HepG2 (cell line): ENCODE results near the gene NMRAL1. TPM values are rescaled to one million over a fixed set of nuclear protein-coding genes. Genes with fewer than 3 reads are reported as not detected.
A peak's percentile ranks its signal among the peaks of the same experiment; 100 is the strongest.

Source experiments
- EED ChIP-seq: sonication (generic); formaldehyde crosslinking; IDR thresholded peaks from 2 replicates; pipeline ENCODE4 v1.5.0; 2020; ENCODE audit warnings: mild to moderate bottlenecking, missing genetic modification reagents
- EZH2 ChIP-seq: conservative IDR thresholded peaks from 2 replicates; pipeline ENCODE4 v1.6.1; 2012; ENCODE audit warnings: mild to moderate bottlenecking, low read depth, low read length, moderate library complexity
- GATAD2A ChIP-seq: IDR thresholded peaks from 2 replicates; pipeline ENCODE4 v1.6.1; 2016
- HDAC2 ChIP-seq: sonication (generic); formaldehyde crosslinking; IDR thresholded peaks from 2 replicates; pipeline ENCODE4 v1.4.0; 2020; ENCODE audit warnings: missing genetic modification reagents
- ISX ChIP-seq: sonication (generic); formaldehyde crosslinking; conservative IDR thresholded peaks from 2 replicates; pipeline ENCODE4 v1.5.0; 2020; ENCODE audit warnings: missing genetic modification reagents
- JUN ChIP-seq: sonication (generic); formaldehyde crosslinking; IDR thresholded peaks from 2 replicates; pipeline ENCODE4 v1.4.0; 2020; ENCODE audit warnings: mild to moderate bottlenecking, missing genetic modification reagents
- KDM5A ChIP-seq: fragments of 200-600 bp; sonication (generic); IDR thresholded peaks from 2 replicates; pipeline ENCODE4 v1.7.0; 2018; ENCODE audit warnings: antibody characterized with exemption, mild to moderate bottlenecking, low read length, borderline replicate concordance
- MED13 ChIP-seq: sonication (generic); formaldehyde crosslinking; IDR thresholded peaks from 2 replicates; pipeline ENCODE4 v1.5.0; 2020; ENCODE audit warnings: missing genetic modification reagents
- MTA1 ChIP-seq: sonication (generic); formaldehyde crosslinking; IDR thresholded peaks from 2 replicates; pipeline ENCODE4 v1.4.0; 2020; ENCODE audit warnings: missing genetic modification reagents, mild to moderate bottlenecking, borderline replicate concordance
- MTF1 ChIP-seq: sonication (generic); formaldehyde crosslinking; IDR thresholded peaks from 2 replicates; pipeline ENCODE4 v1.5.0; 2020; ENCODE audit warnings: missing genetic modification reagents
- SETDB1 ChIP-seq: sonication (generic); formaldehyde crosslinking; IDR thresholded peaks from 2 replicates; pipeline ENCODE4 v1.5.1; 2020; ENCODE audit warnings: missing genetic modification reagents, mild to moderate bottlenecking, borderline replicate concordance
- SMC3 ChIP-seq: IDR thresholded peaks from 2 replicates; pipeline ENCODE4 v1.6.1; 2011; ENCODE audit warnings: low read length, improper control_type of control experiment
- TOE1 ChIP-seq: sonication (generic); formaldehyde crosslinking; IDR thresholded peaks from 2 replicates; pipeline ENCODE4 v1.4.0; 2020; ENCODE audit warnings: mild to moderate bottlenecking, missing genetic modification reagents
- ZBED4 ChIP-seq: sonication (generic); formaldehyde crosslinking; IDR thresholded peaks from 2 replicates; pipeline ENCODE4 v1.4.0; 2020; ENCODE audit warnings: missing genetic modification reagents, borderline replicate concordance
- ZFP36L2 ChIP-seq: sonication (generic); formaldehyde crosslinking; IDR thresholded peaks from 2 replicates; pipeline ENCODE4 v1.4.0; 2020; ENCODE audit warnings: missing genetic modification reagents
- ZNF335 ChIP-seq: sonication (generic); formaldehyde crosslinking; IDR thresholded peaks from 2 replicates; pipeline ENCODE4 v1.4.0; 2020; ENCODE audit warnings: missing genetic modification reagents
- ZNF564 ChIP-seq: sonication (generic); formaldehyde crosslinking; IDR thresholded peaks from 2 replicates; pipeline ENCODE4 v1.8.1; 2023; ENCODE audit warnings: mild to moderate bottlenecking, missing genetic modification reagents
- ZNF607 ChIP-seq: sonication (generic); formaldehyde crosslinking; IDR thresholded peaks from 2 replicates; pipeline ENCODE4 v1.5.1; 2020; ENCODE audit warnings: missing genetic modification reagents, mild to moderate bottlenecking, borderline replicate concordance
- ZNF672 ChIP-seq: sonication (generic); formaldehyde crosslinking; IDR thresholded peaks from 2 replicates; pipeline ENCODE4 v1.8.1; 2022; ENCODE audit warnings: missing genetic modification reagents
- ZNF766 ChIP-seq: sonication (generic); formaldehyde crosslinking; IDR thresholded peaks from 2 replicates; pipeline ENCODE4 v1.5.0; 2020; ENCODE audit warnings: missing genetic modification reagents, borderline replicate concordance
- ZNF773 ChIP-seq: sonication (generic); formaldehyde crosslinking; IDR thresholded peaks from 2 replicates; pipeline ENCODE4 v1.4.0; 2020; ENCODE audit warnings: missing genetic modification reagents, borderline replicate concordance
- ZNF782 ChIP-seq: sonication (generic); formaldehyde crosslinking; IDR thresholded peaks from 2 replicates; pipeline ENCODE4 v1.4.0; 2020; ENCODE audit warnings: missing genetic modification reagents, mild to moderate bottlenecking, borderline replicate concordance
- polyA plus RNA-seq, 8 experiments: library from polyadenylated mRNA; depleted of rRNA in 3 of 8; stranded (reverse) in 7 of 8; unstranded in 1 of 8; fragments of >200 nt; fragmentation: Illumina TruSeq in 4 of 8; extraction: Trizol in 4 of 8; gene quantifications; 2 replicates each; pipeline versions ENCODE4 v1.2.1 to v1.2.3, GENCODE V29; 2011 to 2016; ENCODE audit warnings: low read depth in 4 of 8, missing spikeins in 1 of 8, mixed read lengths in 1 of 8; ENCODE audit not compliant: insufficient read depth in 1 of 8
- total RNA-seq, 5 experiments: library from RNA; depleted of rRNA; stranded (reverse); fragments of >200 nt; fragmentation: Illumina TruSeq; extraction: Trizol; gene quantifications; 2 replicates each; pipeline ENCODE4 v1.2.3, GENCODE V29; 2016; ENCODE audit warnings: low read depth in 1 of 5
- TF ChIP-seq, protein P1 (sequence below): IDR thresholded peaks from 2 replicates; pipeline ENCODE4 v1.6.1; 2016
- TF ChIP-seq, protein P2 (sequence below): sonication (generic); formaldehyde crosslinking; IDR thresholded peaks from 2 replicates; pipeline ENCODE4 v1.4.0; 2020; ENCODE audit warnings: mild to moderate bottlenecking, missing genetic modification reagents

Gene NMRAL1
- total and polyA plus RNA-seq, 2 of the 13 experiments (the other 11 are each of a cell fraction or from before 2014, with no cell fraction given), result 30.8 to 33.1 TPM

DNA sequence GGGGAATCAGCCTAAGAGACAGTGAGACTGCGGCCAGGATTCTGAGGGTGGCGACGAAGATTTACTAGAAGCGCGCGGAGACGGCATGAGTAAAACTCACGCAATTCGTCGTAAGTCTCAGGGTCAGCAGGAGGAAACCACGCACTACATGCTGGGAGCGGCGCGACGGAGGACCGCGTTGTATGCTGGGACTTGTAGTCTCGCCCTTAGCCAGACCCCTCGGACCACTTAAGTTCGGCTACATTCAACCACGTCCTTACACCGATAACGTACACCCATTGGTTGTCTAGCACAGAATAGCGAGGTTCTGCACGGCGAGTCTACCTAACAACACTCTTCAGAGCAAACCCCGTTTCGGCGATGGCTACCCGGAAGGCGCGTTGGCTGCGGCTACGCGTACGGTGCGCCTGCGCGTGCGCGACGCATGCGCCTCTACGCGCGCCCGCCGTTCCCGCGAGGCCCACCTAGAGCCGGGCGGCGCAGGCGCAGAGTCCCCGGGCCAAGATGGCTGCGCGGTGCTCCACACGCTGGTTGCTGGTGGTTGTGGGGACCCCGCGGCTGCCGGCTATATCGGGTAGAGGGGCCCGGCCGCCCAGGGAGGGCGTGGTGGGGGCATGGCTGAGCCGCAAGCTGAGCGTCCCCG, 48.9 kb downstream of the NMRAL1 start, which contains the start of gene DNAJA3 (continued):
- TF ChIP-seq ZBED4 (CRISPR knock-in tag) (peak; percentile 14; the same call in 1 of the 2 replicates), ZNF335 (CRISPR knock-in tag) (peak; percentile 64; the same call in 1 of the 2 replicates), ZNF564 (CRISPR knock-in tag) (no peak), SETDB1 (CRISPR knock-in tag) (no peak), MED13 (CRISPR knock-in tag) (peak; percentile 74), ZNF766 (CRISPR knock-in tag) (no peak; the same call in 1 of the 2 replicates), SMC3 (no peak), ZFP36L2 (CRISPR knock-in tag) (no peak), ZNF773 (0 out of 2 replicates have a peak, but pooled peaks have one; percentile 12), MTF1 (CRISPR knock-in tag) (no peak), MTA1 (CRISPR knock-in tag) (no peak), EED (no peak), JUN (no peak), ZNF782 (no peak), GATAD2A (CRISPR knock-in tag) (no peak), ZNF672 (no peak), ZNF607 (CRISPR knock-in tag) (peak; percentile 95; the same call in 1 of the 2 replicates), TOE1 (no peak), ISX (CRISPR knock-in tag) (0 out of 2 replicates have a peak, but pooled peaks have one; percentile 66), EZH2 (no peak), HDAC2 (no peak; the same call in 1 of the 2 replicates), KDM5A (no peak; the same call in 1 of the 2 replicates)
- TF ChIP-seq, protein P1, sequence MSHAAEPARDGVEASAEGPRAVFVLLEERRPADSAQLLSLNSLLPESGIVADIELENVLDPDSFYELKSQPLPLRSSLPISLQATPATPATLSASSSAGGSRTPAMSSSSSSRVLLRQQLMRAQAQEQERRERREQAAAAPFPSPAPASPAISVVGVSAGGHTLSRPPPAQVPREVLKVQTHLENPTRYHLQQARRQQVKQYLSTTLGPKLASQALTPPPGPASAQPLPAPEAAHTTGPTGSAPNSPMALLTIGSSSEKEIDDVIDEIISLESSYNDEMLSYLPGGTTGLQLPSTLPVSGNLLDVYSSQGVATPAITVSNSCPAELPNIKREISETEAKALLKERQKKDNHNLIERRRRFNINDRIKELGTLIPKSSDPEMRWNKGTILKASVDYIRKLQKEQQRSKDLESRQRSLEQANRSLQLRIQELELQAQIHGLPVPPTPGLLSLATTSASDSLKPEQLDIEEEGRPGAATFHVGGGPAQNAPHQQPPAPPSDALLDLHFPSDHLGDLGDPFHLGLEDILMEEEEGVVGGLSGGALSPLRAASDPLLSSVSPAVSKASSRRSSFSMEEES (CRISPR knock-in tag), result peak; percentile 43; the same call in 1 of the 2 replicates
- TF ChIP-seq, protein P2, sequence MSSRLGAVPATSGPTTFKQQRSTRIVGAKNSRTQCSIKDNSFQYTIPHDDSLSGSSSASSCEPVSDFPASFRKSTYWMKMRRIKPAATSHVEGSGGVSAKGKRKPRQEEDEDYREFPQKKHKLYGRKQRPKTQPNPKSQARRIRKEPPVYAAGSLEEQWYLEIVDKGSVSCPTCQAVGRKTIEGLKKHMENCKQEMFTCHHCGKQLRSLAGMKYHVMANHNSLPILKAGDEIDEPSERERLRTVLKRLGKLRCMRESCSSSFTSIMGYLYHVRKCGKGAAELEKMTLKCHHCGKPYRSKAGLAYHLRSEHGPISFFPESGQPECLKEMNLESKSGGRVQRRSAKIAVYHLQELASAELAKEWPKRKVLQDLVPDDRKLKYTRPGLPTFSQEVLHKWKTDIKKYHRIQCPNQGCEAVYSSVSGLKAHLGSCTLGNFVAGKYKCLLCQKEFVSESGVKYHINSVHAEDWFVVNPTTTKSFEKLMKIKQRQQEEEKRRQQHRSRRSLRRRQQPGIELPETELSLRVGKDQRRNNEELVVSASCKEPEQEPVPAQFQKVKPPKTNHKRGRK, result no peak
